K562 (cell line): ENCODE results near the gene SMIM35. TPM values are rescaled to one million over a fixed set of nuclear protein-coding genes. Genes with fewer than 3 reads are reported as not detected.
A peak's percentile ranks its signal among the peaks of the same experiment; 100 is the strongest.

Experiments
- ARNT ChIP-seq, 2 experiments: fragments of 450-650 bp; IDR thresholded peaks; 2 replicates each; pipeline ENCODE4 v1.6.1; 2016; ENCODE audit warnings: mild to moderate bottlenecking in 1 of 2
- CEBPG ChIP-seq, 3 experiments: fragments of 200-800 bp in 1 of 3; sonication (Bioruptor generic) in 1 of 3; sonication (generic) in 1 of 3; formaldehyde crosslinking in 1 of 3; IDR thresholded peaks in 2 of 3; conservative IDR thresholded peaks in 1 of 3; 2 replicates each; pipeline versions ENCODE4 v1.6.1 to v1.8.0; 2016 to 2022; ENCODE audit warnings: missing compliant biosample characterization in 2 of 3, missing genetic modification characterization in 2 of 3, mild to moderate bottlenecking in 1 of 3, missing genetic modification reagents in 1 of 3
- FOXK2 ChIP-seq, 2 experiments: fragments of 450-650 bp; IDR thresholded peaks in 1 of 2; conservative IDR thresholded peaks in 1 of 2; 2 replicates each; pipeline ENCODE4 v1.6.1; 2016; ENCODE audit warnings: low read depth in 2 of 2, mild to moderate bottlenecking in 1 of 2
- GABPB1 ChIP-seq: sonication (generic); formaldehyde crosslinking; IDR thresholded peaks from 2 replicates; pipeline ENCODE4 v1.8.0; 2022; ENCODE audit warnings: mild to moderate bottlenecking, missing genetic modification reagents
- GATA2 ChIP-seq: sonication (generic); formaldehyde crosslinking; IDR thresholded peaks from 2 replicates; pipeline ENCODE4 v1.4.0; 2020; ENCODE audit warnings: mild to moderate bottlenecking, missing genetic modification reagents
- GTF3C2 ChIP-seq: IDR thresholded peaks from 3 replicates; pipeline ENCODE4 v1.6.1; 2011; ENCODE audit warnings: borderline replicate concordance, mild to moderate bottlenecking, moderate library complexity; ENCODE audit not compliant: insufficient read length; ENCODE audit errors: extremely low read depth
- KLF10 ChIP-seq: fragments of 250-450 bp; sonication (Bioruptor Pico); IDR thresholded peaks from 2 replicates; pipeline ENCODE4 v1.6.1; 2021; ENCODE audit warnings: matching md5 sums
- MBD2 ChIP-seq: sonication (generic); IDR thresholded peaks from 2 replicates; pipeline ENCODE4 v1.6.1; 2016; ENCODE audit warnings: low read depth, borderline replicate concordance
- NFE2L1 ChIP-seq: fragments of 450-650 bp; IDR thresholded peaks from 2 replicates; pipeline ENCODE4 v1.6.1; 2016; ENCODE audit warnings: missing genetic modification characterization, low read depth, mild to moderate bottlenecking, missing compliant biosample characterization, moderate library complexity, borderline replicate concordance
- NONO ChIP-seq, 2 experiments: fragments of 200-400 bp in 1 of 2; fragments of 450-650 bp in 1 of 2; formaldehyde crosslinking in 1 of 2; IDR thresholded peaks; 2 replicates each; pipeline ENCODE4 v1.6.1; 2017; ENCODE audit warnings: low read depth in 2 of 2, mild to moderate bottlenecking in 2 of 2, moderate library complexity in 2 of 2, low read length in 1 of 2
- NUFIP1 ChIP-seq: fragments of 450-650 bp; IDR thresholded peaks from 2 replicates; pipeline ENCODE4 v1.6.1; 2018; ENCODE audit not compliant: partially characterized antibody
- POLR2H ChIP-seq: IDR thresholded peaks from 2 replicates; pipeline ENCODE4 v1.6.1; 2016; ENCODE audit warnings: missing genetic modification characterization, low read depth, mild to moderate bottlenecking, control low read depth, missing compliant biosample characterization, moderate library complexity
- SREBF1 ChIP-seq: fragments of 150-350 bp; IDR thresholded peaks from 2 replicates; pipeline ENCODE4 v1.6.1; 2014; ENCODE audit warnings: antibody characterized with exemption, low read depth, low read length, borderline replicate concordance
- TSC22D4 ChIP-seq: fragments of 450-650 bp; IDR thresholded peaks from 2 replicates; pipeline ENCODE4 v1.6.1; 2016; ENCODE audit warnings: missing genetic modification characterization, missing biosample characterization, control low read depth
- ZFPM2 ChIP-seq: fragments of 250-450 bp; sonication (Bioruptor Pico); IDR thresholded peaks from 2 replicates; pipeline ENCODE4 v1.5.1; 2022; ENCODE audit warnings: mild to moderate bottlenecking
- ZNF175 ChIP-seq: fragments of 200-800 bp; sonication (Bioruptor generic); IDR thresholded peaks from 2 replicates; pipeline ENCODE4 v1.6.1; 2016; ENCODE audit warnings: low read depth, mild to moderate bottlenecking, missing genetic modification characterization, missing compliant biosample characterization
- ZNF224 ChIP-seq: sonication (generic); formaldehyde crosslinking; IDR thresholded peaks from 2 replicates; pipeline ENCODE4 v1.8.0; 2022; ENCODE audit warnings: mild to moderate bottlenecking, missing genetic modification reagents
- ZNF3 ChIP-seq: fragments of 250-450 bp; sonication (Bioruptor Pico); IDR thresholded peaks from 2 replicates; pipeline ENCODE4 v1.5.0; 2021; ENCODE audit warnings: mild to moderate bottlenecking, moderate library complexity
- ZNF644 ChIP-seq: fragments of 200-800 bp; sonication (Bioruptor generic); IDR thresholded peaks from 2 replicates; pipeline ENCODE4 v1.6.1; 2016; ENCODE audit warnings: low read depth, missing genetic modification characterization, missing compliant biosample characterization
- ZNF699 ChIP-seq: fragments of 250-450 bp; sonication (Bioruptor Pico); IDR thresholded peaks from 2 replicates; pipeline ENCODE4 v1.8.0; 2021; ENCODE audit warnings: mild to moderate bottlenecking, moderate library complexity; ENCODE audit not compliant: insufficient replicate concordance
- polyA plus RNA-seq, 8 experiments: library from polyadenylated mRNA; depleted of rRNA in 4 of 8; stranded (reverse) in 5 of 8; unstranded in 3 of 8; fragments of >200 nt; fragmentation: Nextera tagmentation in 2 of 8; fragmentation: Illumina TruSeq in 1 of 8; extraction: Ambion mirVana in 2 of 8; extraction: Trizol in 1 of 8; gene quantifications; 2 replicates each; pipeline versions ENCODE4 v1.2.1 to v1.2.3, GENCODE V29; 2011 to 2014; ENCODE audit warnings: inconsistent platforms in 1 of 8, missing spikeins in 1 of 8
- total RNA-seq, 7 experiments: library from RNA; depleted of rRNA in 6 of 7; stranded (reverse); fragments of >200 nt in 6 of 7; fragmentation: Illumina TruSeq in 2 of 7; extraction: Trizol in 2 of 7; gene quantifications; 2 replicates each; pipeline versions ENCODE4 v1.2.1 to v1.2.3, GENCODE V29; 2011 to 2021; ENCODE audit warnings: low replicate concordance in 1 of 7
- TF ChIP-seq, protein P1 (sequence below): fragments of 250-450 bp; sonication (Bioruptor Pico); IDR thresholded peaks from 2 replicates; pipeline ENCODE4 v1.5.0; 2021; ENCODE audit warnings: mild to moderate bottlenecking, borderline replicate concordance

The SMIM35 gene
- total and polyA plus RNA-seq, 9 of the 15 experiments (the other 6 are each of a cell fraction or from before 2014, with no cell fraction given) = 0.03 TPM; not detected in 7

GRCh38 chr11:118002541-118003423 lies 84.0 kb downstream of the SMIM35 start (continued):
- TF ChIP-seq NONO (IDR thresholded peaks at IDR 0.05; ENCODE audit: low read depth in 2 of 2, low read length in 1 of 2) (0 out of 4 replicates have a peak, but pooled peaks of 1 of the 2 experiments have one; percentile 20), GABPB1 (0 out of 2 replicates have a peak, but pooled peaks have one; percentile 45), ZFPM2 (no peak), ARNT (IDR thresholded peaks at IDR 0.05) (no peak), ZNF224 (CRISPR knock-in tag) (no peak), KLF10 (CRISPR knock-in tag) (no peak), NFE2L1 (tag) (no peak), CEBPG (CRISPR knock-in tag; IDR thresholded peaks at IDR 0.05) (no peak), CEBPG (tag; conservative IDR thresholded peaks at IDR 0.05 in 1 of 2, IDR thresholded peaks at IDR 0.05 in 1 of 2) (0 out of 4 replicates have a peak, but pooled peaks of 1 of the 2 experiments have one; percentile 5), ZNF3 (no peak), ZNF175 (peak; percentile 75; the same call in 1 of the 2 replicates), NUFIP1 (no peak), TSC22D4 (tag) (no peak), ZNF699 (CRISPR knock-in tag) (no peak), POLR2H (tag) (0 out of 2 replicates have a peak, but pooled peaks have one; percentile 1), FOXK2 (conservative IDR thresholded peaks at IDR 0.05 in 1 of 2, IDR thresholded peaks at IDR 0.05 in 1 of 2; ENCODE audit: low read depth in 2 of 2) (no peak), ZNF644 (tag) (peak; percentile 29; the same call in 1 of the 2 replicates), SREBF1 (no peak), GATA2 (peak; percentile 5; the same call in 1 of the 2 replicates), GTF3C2 (no peak), MBD2 (0 out of 2 replicates have a peak, but pooled peaks have one; percentile 42)
- TF ChIP-seq, protein P1, sequence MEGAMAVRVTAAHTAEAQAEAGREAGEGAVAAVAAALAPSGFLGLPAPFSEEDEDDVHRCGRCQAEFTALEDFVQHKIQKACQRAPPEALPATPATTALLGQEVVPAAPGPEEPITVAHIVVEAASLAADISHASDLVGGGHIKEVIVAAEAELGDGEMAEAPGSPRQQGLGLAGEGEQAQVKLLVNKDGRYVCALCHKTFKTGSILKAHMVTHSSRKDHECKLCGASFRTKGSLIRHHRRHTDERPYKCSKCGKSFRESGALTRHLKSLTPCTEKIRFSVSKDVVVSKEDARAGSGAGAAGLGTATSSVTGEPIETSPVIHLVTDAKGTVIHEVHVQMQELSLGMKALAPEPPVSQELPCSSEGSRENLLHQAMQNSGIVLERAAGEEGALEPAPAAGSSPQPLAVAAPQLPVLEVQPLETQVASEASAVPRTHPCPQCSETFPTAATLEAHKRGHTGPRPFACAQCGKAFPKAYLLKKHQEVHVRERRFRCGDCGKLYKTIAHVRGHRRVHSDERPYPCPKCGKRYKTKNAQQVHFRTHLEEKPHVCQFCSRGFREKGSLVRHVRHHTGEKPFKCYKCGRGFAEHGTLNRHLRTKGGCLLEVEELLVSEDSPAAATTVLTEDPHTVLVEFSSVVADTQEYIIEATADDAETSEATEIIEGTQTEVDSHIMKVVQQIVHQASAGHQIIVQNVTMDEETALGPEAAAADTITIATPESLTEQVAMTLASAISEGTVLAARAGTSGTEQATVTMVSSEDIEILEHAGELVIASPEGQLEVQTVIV = no peak
